Ecto neural progenitor cell (in vitro differentiated cells): ENCODE data around the gene WWC1.

ENCODE experiments used
- DNase-seq: peaks from one replicate; pipeline ENCODE4 v3.0.0-alpha.2; 2018; ENCODE audit warnings: low spot score

WWC1 gene

GRCh38 chr5:168364750-168365550 is 73.5 kb downstream of the WWC1 start:
- peak; percentile 53 for DNase-seq

GRCh38 chr5:168365581-168366081 is 74.2 kb downstream of the WWC1 start:
- DNase-seq = no peak

GRCh38 chr5:168366116-168366515 is 74.7 kb downstream of the WWC1 start:
- no peak for DNase-seq

- no peak for DNase-seq
These were observed 77.4 kb downstream of the WWC1 start for GRCh38 chr5:168368854-168369253.

GRCh38 chr5:168370831-168371230 is 79.4 kb downstream of the WWC1 start:
- DNase-seq = no peak

- no peak for DNase-seq
These were observed 81.0 kb downstream of the WWC1 start for GRCh38 chr5:168372356-168372946.

GRCh38 chr5:168374532-168374931 is 83.1 kb downstream of the WWC1 start:
- DNase-seq = no peak

- no peak for DNase-seq
These were observed 83.8 kb downstream of the WWC1 start for GRCh38 chr5:168375214-168375613.

GRCh38 chr5:168377525-168377924 is 86.1 kb downstream of the WWC1 start:
- DNase-seq = no peak

- no peak for DNase-seq
These were observed 87.3 kb downstream of the WWC1 start for GRCh38 chr5:168378741-168379140.

GRCh38 chr5:168382421-168382820 is 91.0 kb downstream of the WWC1 start:
- DNase-seq = no peak

GRCh38 chr5:168390491-168390890 is 99.0 kb downstream of the WWC1 start:
- DNase-seq = no peak

- DNase-seq = no peak
These were observed 102.3 kb downstream of the WWC1 start for GRCh38 chr5:168393773-168394172.

GRCh38 chr5:168400429-168401220 is 109.2 kb downstream of the WWC1 start:
- no peak for DNase-seq

- DNase-seq = no peak
These were observed 109.8 kb downstream of the WWC1 start for GRCh38 chr5:168401226-168401625.

GRCh38 chr5:168401880-168402279 is 110.4 kb downstream of the WWC1 start:
- no peak for DNase-seq

GRCh38 chr5:168404365-168404764 is 112.9 kb downstream of the WWC1 start:
- DNase-seq = no peak

GRCh38 chr5:168407211-168407610 is 115.8 kb downstream of the WWC1 start:
- no peak for DNase-seq

GRCh38 chr5:168408561-168409305 is 117.3 kb downstream of the WWC1 start:
- DNase-seq = no peak

- DNase-seq = no peak
These were observed 118.4 kb downstream of the WWC1 start for GRCh38 chr5:168409591-168410458.

GRCh38 chr5:168411871-168412270 is 120.4 kb downstream of the WWC1 start:
- no peak for DNase-seq
